ENCODE data around the gene SGF29. TPM values are rescaled to one million over a fixed set of nuclear protein-coding genes. Genes with fewer than 3 reads are reported as not detected.
"Not testable (repeated sequence)": the region's sequence is repeated elsewhere in the genome, so short reads cannot be mapped to it uniquely, and the experiment has no call there.

SGF29 gene
- total RNA-seq, 2 donors from 2014 or later, result 14.7 to 18.5 TPM

DNA sequence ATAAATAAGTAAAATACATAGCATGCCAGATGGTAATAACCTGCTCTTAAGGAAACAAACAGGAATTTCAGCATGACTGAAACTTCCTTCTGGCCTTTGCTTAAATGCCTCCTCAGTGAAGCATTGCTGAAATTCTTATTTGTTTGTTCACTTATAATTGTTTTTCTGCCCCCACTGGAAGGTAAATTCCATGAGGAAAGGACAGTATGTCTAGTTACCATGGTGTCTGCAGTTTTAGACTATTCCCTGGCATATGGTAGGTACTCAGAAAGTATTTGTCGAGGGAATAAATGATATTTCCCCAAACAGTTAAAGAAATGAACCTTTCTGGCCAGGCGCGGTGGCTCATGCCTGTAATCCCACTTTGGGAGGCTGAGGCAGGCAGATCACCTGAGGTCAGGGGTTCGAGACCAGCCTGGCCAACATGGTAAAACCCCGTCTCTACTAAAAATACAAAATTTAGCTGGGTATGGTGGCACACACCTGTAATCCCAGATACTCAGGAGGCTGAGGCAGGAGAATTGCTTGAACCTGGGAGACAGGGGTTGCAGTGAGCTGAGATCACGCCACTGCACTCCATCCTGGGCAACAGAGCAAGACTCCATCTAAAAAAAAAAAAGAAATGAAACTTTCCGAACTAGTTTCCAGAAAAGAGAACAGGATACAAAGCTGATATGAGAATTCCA lies 26.5 kb upstream of the SGF29 start:
- H3K4me3 Mint-ChIP-seq; H3K27me3 Mint-ChIP-seq; H3K9me3 Mint-ChIP-seq; H3K27ac Mint-ChIP-seq; H3K36me3 Mint-ChIP-seq (ENCODE audit: low read depth); ATAC-seq (replicated peaks): not testable (repeated sequence)
- peaks cover 11% of the 10 kb centered on the region for H3K4me1 Mint-ChIP-seq

DNA sequence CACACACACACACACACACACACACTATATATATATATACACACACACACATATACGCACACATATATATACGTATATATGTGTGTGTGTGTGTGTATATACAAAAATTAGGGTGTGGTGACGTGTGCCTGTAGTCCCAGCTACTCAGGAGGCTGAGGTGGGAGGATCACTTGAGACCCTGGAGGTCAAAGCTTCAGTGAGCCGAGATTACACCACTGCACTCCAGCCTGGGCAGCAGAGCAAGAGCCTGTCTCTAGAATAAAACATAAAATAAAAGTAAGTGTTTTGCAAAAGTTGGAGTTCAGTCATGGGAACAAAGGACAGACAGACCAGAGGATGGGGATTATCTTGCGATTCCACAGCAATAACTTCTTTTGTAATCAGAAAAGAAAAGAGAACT lies 25.7 kb upstream of the SGF29 start:
- H3K9me3 Mint-ChIP-seq, result no peaks in the 10 kb centered on the region
- no peak overlapping the region for H3K27ac Mint-ChIP-seq
- no peak for ATAC-seq (replicated peaks)
- H3K27me3 Mint-ChIP-seq, result no peaks in the 10 kb centered on the region
- H3K4me3 Mint-ChIP-seq, result no peak overlapping the region
- no peaks in the 10 kb centered on the region for H3K36me3 Mint-ChIP-seq (ENCODE audit: low read depth)
- H3K4me1 Mint-ChIP-seq, result peaks cover 14% of the 10 kb centered on the region

DNA sequence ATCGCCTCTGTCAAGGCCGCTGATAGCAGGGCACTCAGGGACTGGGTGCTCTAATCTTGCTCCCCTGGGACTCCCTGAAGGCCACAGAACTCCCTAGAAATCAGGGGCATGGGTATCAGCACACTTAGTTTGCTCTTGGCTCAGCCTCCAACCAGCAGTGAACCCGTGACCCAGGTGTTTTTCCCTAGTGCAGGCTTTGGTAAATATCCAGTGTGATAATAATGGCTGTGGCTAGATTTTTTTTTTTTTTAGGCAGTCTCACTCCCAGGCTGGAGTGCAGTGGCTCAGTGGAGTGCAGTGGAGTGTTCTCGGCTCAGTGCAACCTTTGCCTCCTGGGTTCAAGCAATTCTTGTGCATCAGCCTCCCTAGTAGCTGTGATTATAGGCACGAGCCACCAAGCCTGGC lies 25.3 kb upstream of the SGF29 start:
- no peaks in the 10 kb centered on the region for H3K36me3 Mint-ChIP-seq (ENCODE audit: low read depth)
- peaks cover 18% of the 10 kb centered on the region for H3K4me1 Mint-ChIP-seq
- no peaks in the 10 kb centered on the region for H3K27me3 Mint-ChIP-seq
- H3K4me3 Mint-ChIP-seq, result no peak overlapping the region
- no peak for ATAC-seq (replicated peaks)
- no peak overlapping the region for H3K27ac Mint-ChIP-seq
- H3K9me3 Mint-ChIP-seq, result no peaks in the 10 kb centered on the region

DNA sequence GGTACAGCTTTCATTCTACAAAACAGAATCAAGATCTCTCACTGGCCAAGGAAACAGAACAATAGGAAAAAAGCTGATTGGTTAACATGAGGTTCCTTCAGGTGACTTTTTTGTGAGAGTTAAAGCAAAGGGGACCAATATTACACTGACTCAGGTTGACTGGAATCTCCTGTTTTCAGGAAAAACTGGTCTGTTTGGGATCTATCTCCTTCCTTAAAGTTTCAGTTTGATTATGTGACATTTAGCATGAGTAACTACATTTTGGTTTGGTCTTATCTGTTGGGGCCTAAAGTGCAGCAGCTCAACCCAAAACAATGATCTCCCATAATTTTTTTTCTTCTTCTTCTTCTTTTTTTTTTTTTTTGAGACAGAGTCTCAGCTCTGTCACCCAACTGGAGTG lies 24.6 kb upstream of the SGF29 start:
- Mint-ChIP-seq H3K4me3 (no peak overlapping the region), H3K27ac (no peak overlapping the region), H3K9me3 (no peaks in the 10 kb centered on the region), H3K27me3 (no peaks in the 10 kb centered on the region), H3K4me1 (peaks cover 18% of the 10 kb centered on the region), H3K36me3 (ENCODE audit: low read depth) (no peaks in the 10 kb centered on the region)
- no peak for ATAC-seq (replicated peaks)

DNA sequence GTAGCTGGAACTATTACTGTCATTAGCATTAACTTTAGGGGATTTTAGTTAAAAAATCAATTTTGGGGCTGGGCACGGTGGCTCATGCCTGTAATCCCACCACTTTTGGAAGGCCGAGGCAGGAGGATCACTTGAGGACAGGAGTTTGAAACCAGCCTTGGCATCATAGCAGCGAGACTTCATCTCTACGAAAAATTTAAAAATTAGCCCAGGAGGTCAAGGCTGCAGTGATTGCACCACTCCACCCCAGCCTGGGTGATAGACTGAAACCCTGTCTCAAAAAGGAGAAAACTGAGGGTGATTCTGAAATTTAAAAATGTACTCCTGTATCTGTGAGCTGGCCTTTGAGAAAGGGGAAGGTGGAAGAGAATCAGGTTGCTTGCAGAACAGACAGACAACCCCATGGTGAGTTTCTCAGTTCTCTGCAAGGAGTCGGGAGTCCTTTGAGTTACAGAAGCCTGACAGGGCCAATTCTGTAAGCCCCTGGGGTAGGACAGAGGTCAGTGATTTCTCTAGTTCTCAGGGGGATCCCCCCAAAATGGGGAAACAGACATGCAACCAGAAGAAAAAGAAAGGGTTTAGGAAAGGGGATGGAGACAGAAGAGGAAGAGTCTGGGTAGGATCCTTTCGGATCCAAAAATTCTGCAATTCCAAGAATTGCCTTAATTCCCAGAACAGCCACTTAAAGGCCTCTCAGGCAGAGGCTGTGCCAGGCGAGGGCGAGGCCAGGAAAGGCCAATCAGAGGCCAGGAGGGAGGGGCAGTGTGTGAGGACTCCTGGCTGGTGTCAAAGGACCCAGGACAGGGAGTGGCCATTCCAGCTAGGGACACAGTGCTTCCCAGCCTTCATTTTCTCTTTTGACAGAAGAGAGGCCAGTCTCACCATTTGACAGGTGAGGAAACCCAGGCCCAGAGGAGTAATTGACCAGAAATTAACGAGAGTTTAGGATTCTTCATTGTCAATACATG lies 21.7 kb upstream of the SGF29 start:
- H3K9me3 Mint-ChIP-seq, result no peaks in the 10 kb centered on the region
- H3K27me3 Mint-ChIP-seq, result no peaks in the 10 kb centered on the region
- H3K4me1 Mint-ChIP-seq, result peaks cover 28% of the 10 kb centered on the region
- no peaks in the 10 kb centered on the region for H3K36me3 Mint-ChIP-seq (ENCODE audit: low read depth)
- no peak for ATAC-seq (replicated peaks)
- H3K4me3 Mint-ChIP-seq, result no peak overlapping the region
- peak overlapping the region; percentile 4 for H3K27ac Mint-ChIP-seq

DNA sequence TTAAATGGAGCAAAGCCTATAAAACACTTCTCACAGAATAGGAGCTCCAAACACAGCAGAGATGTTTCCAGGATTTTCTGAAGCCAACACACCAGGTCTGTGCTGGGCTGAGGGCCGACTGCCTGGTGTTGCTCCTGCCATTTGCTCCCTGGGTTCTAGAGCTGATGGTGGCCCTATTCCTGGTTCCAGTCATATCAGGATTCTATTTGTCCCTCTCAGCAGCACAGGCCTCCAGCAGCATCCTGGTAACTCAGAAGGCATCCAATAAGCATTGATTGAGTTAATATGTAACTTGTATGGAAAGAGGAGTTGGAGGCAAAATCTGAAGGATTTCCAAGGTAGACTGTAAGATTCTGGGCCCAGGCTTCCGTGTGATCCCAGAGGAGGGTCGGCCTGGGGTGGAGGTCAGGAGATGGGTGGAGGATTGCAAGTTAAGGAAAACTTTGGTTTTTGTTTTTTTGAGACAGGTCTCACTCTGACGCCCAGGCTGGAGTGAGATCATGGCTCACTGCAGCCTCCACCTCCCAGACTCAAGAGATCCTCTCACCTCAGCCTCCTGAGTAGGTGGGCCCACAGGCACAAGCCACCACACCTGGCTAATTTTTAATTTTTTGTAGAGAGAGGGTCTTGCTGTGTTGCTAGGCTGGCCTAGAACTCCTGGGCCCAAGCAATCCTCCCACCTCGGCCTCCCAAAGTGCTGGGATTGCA lies 20.6 kb upstream of the SGF29 start:
- H3K9me3 Mint-ChIP-seq, result no peaks in the 10 kb centered on the region
- ATAC-seq (replicated peaks), result no peak
- H3K36me3 Mint-ChIP-seq (ENCODE audit: low read depth), result no peaks in the 10 kb centered on the region
- H3K4me1 Mint-ChIP-seq, result peaks cover 32% of the 10 kb centered on the region
- H3K4me3 Mint-ChIP-seq, result peak overlapping the region; percentile 22
- no peaks in the 10 kb centered on the region for H3K27me3 Mint-ChIP-seq
- peak overlapping the region; percentile 79 for H3K27ac Mint-ChIP-seq

DNA sequence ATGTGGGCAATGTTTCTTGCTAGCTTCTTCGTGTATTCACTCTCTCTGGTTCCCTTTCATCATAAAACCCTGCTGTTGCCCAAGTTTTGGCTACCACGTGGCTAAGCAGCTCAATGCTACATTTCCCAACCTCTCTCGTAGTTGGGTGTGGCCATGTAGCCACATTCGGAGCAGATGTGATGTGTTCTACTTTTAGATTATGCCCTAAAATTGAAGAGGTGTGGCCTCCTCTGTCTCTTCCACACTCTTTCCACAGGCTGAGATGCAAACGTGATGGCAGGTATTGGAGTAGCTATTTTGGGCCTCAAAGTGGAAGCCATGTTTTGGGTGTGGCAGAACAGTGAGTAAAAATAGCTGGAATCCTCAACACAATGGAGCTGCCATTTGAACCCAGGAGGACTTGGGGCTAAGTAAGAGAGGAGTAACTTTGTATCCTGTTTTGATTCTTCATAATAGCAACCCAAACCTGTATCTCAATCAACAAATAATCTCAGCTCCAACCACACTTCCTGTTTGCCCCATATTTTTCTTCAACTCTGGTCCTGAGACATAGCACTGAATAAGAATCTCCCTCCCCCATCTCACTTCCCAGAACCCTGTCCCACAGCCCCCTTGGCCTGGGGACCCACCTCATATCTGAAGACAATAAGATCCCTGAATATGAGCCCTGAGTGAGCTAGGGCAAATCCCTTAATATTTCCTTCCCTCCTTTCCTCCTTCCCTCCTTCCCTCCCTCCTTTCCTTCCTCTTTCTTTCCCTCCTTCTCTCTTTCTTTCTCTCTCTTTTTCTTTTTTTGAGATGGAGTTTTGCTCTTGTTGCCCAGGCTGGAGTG lies 19.0 kb upstream of the SGF29 start:
- peak overlapping the region; percentile 62 for H3K4me3 Mint-ChIP-seq
- H3K36me3 Mint-ChIP-seq (ENCODE audit: low read depth), result no peaks in the 10 kb centered on the region
- H3K4me1 Mint-ChIP-seq, result peaks cover 32% of the 10 kb centered on the region
- peak; percentile 46 for ATAC-seq (replicated peaks)
- H3K27ac Mint-ChIP-seq, result peak overlapping the region; percentile 89
- no peaks in the 10 kb centered on the region for H3K27me3 Mint-ChIP-seq
- no peaks in the 10 kb centered on the region for H3K9me3 Mint-ChIP-seq

DNA sequence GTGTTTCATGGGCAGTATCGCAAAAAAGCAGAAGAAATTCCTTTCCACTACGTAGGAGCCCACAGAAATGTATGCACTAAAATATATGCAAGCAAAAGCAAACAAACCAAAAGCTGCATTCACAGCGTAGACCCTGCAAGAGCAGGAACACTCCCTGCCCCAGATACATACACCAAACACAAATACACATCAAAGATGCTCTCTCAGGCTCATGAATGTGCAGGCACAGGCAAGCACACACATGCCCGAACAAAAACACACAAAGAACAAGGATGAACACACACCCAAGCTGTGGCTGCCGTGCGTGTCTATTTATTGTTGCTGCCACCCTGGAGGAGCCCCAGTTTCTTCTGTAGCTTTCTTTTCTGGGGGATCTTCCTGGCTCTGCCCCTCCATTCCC lies 16.6 kb upstream of the SGF29 start:
- no peaks in the 10 kb centered on the region for H3K9me3 Mint-ChIP-seq
- H3K27me3 Mint-ChIP-seq, result no peaks in the 10 kb centered on the region
- H3K36me3 Mint-ChIP-seq (ENCODE audit: low read depth), result no peaks in the 10 kb centered on the region
- H3K27ac Mint-ChIP-seq, result no peak overlapping the region
- no peak overlapping the region for H3K4me3 Mint-ChIP-seq
- peaks cover 33% of the 10 kb centered on the region for H3K4me1 Mint-ChIP-seq
- ATAC-seq (replicated peaks), result no peak

DNA sequence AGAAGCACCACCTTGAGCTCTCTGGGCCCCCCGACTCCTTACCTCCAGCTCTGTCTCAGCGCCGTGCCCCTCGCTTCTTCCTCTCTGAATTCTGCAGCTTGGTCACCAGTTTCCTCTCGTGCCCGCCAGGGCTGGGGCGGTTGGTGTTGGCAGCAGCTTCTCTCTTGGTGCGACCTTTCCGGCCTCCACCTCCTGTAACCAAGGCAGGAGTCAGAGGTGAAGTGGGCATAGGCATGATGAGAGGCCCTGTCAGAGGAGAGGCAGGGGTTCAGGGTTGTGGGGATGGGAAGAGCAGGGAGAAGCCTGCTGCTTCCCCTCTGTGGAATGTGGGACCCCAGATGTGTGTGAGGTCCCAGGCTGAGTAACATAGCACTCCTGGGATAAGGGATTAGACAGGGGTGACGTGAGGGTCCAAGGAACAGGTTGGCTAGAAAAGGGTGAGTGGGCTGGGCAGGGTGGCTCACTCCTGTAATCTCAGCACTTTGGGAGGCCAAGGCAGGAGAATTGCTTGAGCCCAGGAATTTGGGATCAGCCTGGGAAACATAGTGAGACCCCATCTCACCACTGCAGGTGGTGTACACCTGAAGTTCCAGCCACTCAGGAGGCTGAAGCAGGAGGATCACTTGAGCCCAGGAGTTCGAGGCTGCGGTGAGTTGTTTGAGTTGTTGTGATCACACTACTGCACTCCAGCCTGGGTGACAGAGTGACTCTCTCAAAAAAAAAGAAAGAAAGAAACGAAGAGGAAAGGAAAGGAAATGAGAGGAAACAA lies 15.6 kb upstream of the SGF29 start:
- no peak for ATAC-seq (replicated peaks)
- Mint-ChIP-seq H3K9me3 (no peaks in the 10 kb centered on the region), H3K27ac (peak overlapping the region; percentile 65), H3K4me3 (no peak overlapping the region), H3K27me3 (no peaks in the 10 kb centered on the region), H3K4me1 (peaks cover 26% of the 10 kb centered on the region), H3K36me3 (ENCODE audit: low read depth) (no peaks in the 10 kb centered on the region)

DNA sequence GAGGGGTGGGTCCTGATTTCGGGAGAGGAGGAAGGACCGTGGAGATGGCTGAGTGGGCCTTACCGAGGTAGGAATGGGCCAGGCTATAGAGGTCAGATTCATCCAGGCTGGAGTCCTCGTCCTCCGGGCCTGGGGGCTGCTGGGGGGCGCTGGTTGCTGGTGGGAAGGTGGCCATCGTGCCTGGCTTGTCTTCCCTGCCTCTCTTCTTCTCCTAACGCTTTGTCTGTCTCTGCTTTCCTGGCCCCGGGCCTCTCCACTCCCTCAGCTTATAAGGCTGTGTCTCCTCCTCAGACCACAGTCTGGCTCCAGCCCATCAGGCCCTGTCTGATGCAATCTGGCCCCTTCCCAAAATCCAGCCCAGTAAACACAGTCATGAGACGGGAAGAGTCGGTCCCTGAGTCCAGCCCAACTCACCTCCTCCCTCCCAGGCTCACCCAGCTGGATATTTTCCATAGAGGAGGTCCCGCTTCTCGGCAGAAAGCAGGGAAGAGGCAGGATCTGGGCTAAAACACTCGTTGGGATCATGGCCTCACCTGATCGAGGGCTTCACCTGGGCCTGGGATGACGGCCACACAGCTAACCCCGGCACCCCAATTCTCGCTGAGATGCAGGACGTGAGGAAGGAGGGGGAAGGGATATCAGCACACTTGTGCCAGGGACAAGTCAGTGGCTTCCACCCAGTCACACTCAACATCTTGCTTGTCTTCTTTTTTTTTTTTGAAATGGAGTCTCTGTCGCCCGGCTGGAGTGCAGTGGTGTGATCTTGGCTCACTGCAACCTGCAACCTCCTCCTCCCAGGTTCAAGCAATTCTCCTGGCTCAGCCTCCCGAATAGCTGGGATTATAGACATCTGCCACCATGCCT lies 14.8 kb upstream of the SGF29 start, which contains the start of gene NUPR1:
Gene NUPR1, minus strand, starts transcription at position 242 of the 864 bp plus-strand sequence. Its CDS starts 67 bp downstream, at position 175.
- peak within 1 kb of the TSS; percentile 65 for H3K27ac Mint-ChIP-seq
- H3K4me1 Mint-ChIP-seq, result peaks cover 24% of the 10 kb centered on the region
- no peaks in the 10 kb centered on the region for H3K27me3 Mint-ChIP-seq
- H3K36me3 Mint-ChIP-seq (ENCODE audit: low read depth), result no peaks in the 10 kb centered on the region
- no peak within 1 kb of the TSS for H3K4me3 Mint-ChIP-seq
- no peak for ATAC-seq (replicated peaks)
- no peaks in the 10 kb centered on the region for H3K9me3 Mint-ChIP-seq

DNA sequence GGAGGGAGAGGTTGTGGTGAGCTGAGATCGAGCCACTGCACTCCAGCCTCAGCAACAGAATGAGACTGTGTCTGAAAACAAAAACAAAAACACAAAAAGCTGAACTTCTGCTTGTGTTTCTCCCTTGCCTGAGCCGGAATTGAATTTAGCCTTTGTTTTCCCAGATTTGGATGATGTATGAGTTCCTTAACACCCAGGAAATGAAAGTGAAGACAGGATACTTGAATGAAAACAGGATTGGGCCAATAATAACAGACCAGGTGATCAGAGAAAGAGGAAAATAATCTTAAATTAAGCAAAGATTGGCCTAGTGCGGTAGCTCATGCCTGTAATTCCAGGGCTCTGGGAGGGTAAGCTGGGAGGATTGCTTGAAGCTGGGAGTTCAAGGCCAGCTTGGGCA lies 13.4 kb upstream of the SGF29 start:
- no peak overlapping the region for H3K27ac Mint-ChIP-seq
- H3K27me3 Mint-ChIP-seq, result no peaks in the 10 kb centered on the region
- no peak overlapping the region for H3K4me3 Mint-ChIP-seq
- no peaks in the 10 kb centered on the region for H3K9me3 Mint-ChIP-seq
- no peaks in the 10 kb centered on the region for H3K36me3 Mint-ChIP-seq (ENCODE audit: low read depth)
- H3K4me1 Mint-ChIP-seq, result peaks cover 13% of the 10 kb centered on the region
- ATAC-seq (replicated peaks), result no peak

DNA sequence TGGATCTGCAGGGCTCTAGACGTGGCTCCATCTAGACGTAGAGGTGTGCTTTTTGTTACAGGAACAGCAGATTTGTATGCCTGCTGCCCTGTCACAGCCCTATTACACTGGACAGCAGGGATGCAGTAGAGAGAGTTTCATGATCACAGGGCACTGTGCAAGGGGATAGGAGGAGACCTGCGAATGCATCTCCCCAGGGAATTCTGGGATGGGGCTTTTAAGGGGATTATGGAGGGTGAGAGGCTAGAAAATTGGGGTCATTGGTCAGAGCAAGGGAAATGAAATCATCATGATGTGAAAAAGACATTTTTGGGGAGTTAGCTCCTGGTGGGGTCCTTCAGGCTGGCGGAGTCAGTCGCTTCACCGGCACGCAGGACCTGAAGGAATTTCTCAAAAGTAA lies 11.1 kb upstream of the SGF29 start:
- no peaks in the 10 kb centered on the region for H3K27me3 Mint-ChIP-seq
- ATAC-seq (replicated peaks), result no peak
- H3K36me3 Mint-ChIP-seq (ENCODE audit: low read depth), result no peaks in the 10 kb centered on the region
- H3K4me1 Mint-ChIP-seq, result peaks cover 4% of the 10 kb centered on the region
- no peaks in the 10 kb centered on the region for H3K9me3 Mint-ChIP-seq
- no peak overlapping the region for H3K4me3 Mint-ChIP-seq
- H3K27ac Mint-ChIP-seq, result peak overlapping the region; percentile 28
